HepG2 (cell line): Measurements from ENCODE around the gene FUCA2. TPM values are rescaled to one million over a fixed set of nuclear protein-coding genes. Genes with fewer than 3 reads are reported as not detected.

Experiments used
- ATRX ChIP-seq: sonication (generic); formaldehyde crosslinking; IDR thresholded peaks from 2 replicates; pipeline ENCODE4 v1.4.0; 2020; ENCODE audit warnings: missing genetic modification reagents, borderline replicate concordance
- CENPT ChIP-seq: sonication (generic); formaldehyde crosslinking; IDR thresholded peaks from 2 replicates; pipeline ENCODE4 v1.8.0; 2022; ENCODE audit warnings: low read depth, mild to moderate bottlenecking, moderate library complexity, missing genetic modification reagents
- EED ChIP-seq: sonication (generic); formaldehyde crosslinking; IDR thresholded peaks from 2 replicates; pipeline ENCODE4 v1.5.0; 2020; ENCODE audit warnings: mild to moderate bottlenecking, missing genetic modification reagents
- FOXC1 ChIP-seq: sonication (generic); formaldehyde crosslinking; IDR thresholded peaks from 2 replicates; pipeline ENCODE4 v1.8.0; 2022; ENCODE audit warnings: mild to moderate bottlenecking, missing genetic modification reagents, borderline replicate concordance
- IKZF5 ChIP-seq: IDR thresholded peaks from 2 replicates; pipeline ENCODE4 v1.6.1; 2018; ENCODE audit warnings: missing genetic modification reagents, mild to moderate bottlenecking, missing compliant biosample characterization
- IRX3 ChIP-seq: sonication (generic); formaldehyde crosslinking; IDR thresholded peaks from 2 replicates; pipeline ENCODE4 v1.8.1; 2023; ENCODE audit warnings: mild to moderate bottlenecking, low read depth, missing genetic modification reagents, borderline replicate concordance
- MAFK ChIP-seq, 2 experiments: IDR thresholded peaks in 1 of 2; conservative IDR thresholded peaks in 1 of 2; 2 replicates each; pipeline ENCODE4 v1.6.1; 2011; ENCODE audit warnings: improper control_type of control experiment in 2 of 2, low read length in 2 of 2
- NFKB2 ChIP-seq: sonication (generic); formaldehyde crosslinking; IDR thresholded peaks from 2 replicates; pipeline ENCODE4 v1.4.0; 2020; ENCODE audit warnings: missing genetic modification reagents, borderline replicate concordance
- NRL ChIP-seq: sonication (generic); formaldehyde crosslinking; IDR thresholded peaks from 2 replicates; pipeline ENCODE4 v1.5.0; 2020; ENCODE audit warnings: missing genetic modification reagents, mild to moderate bottlenecking, moderate library complexity, borderline replicate concordance
- RFXAP ChIP-seq: sonication (generic); formaldehyde crosslinking; IDR thresholded peaks from 2 replicates; pipeline ENCODE4 v1.4.0; 2020; ENCODE audit warnings: missing genetic modification reagents, borderline replicate concordance
- SAP130 ChIP-seq: IDR thresholded peaks from 2 replicates; pipeline ENCODE4 v1.6.1; 2016; ENCODE audit warnings: low read depth
- SNAPC2 ChIP-seq: sonication (generic); formaldehyde crosslinking; IDR thresholded peaks from 2 replicates; pipeline ENCODE4 v1.8.1; 2022; ENCODE audit warnings: mild to moderate bottlenecking, missing genetic modification reagents
- ZNF160 ChIP-seq: sonication (generic); formaldehyde crosslinking; IDR thresholded peaks from 2 replicates; pipeline ENCODE4 v1.8.0; 2022; ENCODE audit warnings: mild to moderate bottlenecking, inconsistent platforms, missing genetic modification reagents
- ZNF34 ChIP-seq: sonication (generic); formaldehyde crosslinking; IDR thresholded peaks from 2 replicates; pipeline ENCODE4 v1.4.0; 2020; ENCODE audit warnings: mild to moderate bottlenecking, missing genetic modification reagents, borderline replicate concordance
- ZNF501 ChIP-seq: sonication (generic); formaldehyde crosslinking; IDR thresholded peaks from 2 replicates; pipeline ENCODE4 v1.5.1; 2020; ENCODE audit warnings: mild to moderate bottlenecking, moderate library complexity, missing genetic modification reagents
- ZNF558 ChIP-seq: sonication (generic); formaldehyde crosslinking; IDR thresholded peaks from 2 replicates; pipeline ENCODE4 v1.9.0; 2022; ENCODE audit warnings: mild to moderate bottlenecking, missing genetic modification reagents, borderline replicate concordance
- ZNF629 ChIP-seq: sonication (generic); formaldehyde crosslinking; conservative IDR thresholded peaks from 2 replicates; pipeline ENCODE4 v1.5.0; 2020; ENCODE audit warnings: missing genetic modification reagents
- ZNF775 ChIP-seq: sonication (generic); formaldehyde crosslinking; IDR thresholded peaks from 2 replicates; pipeline ENCODE4 v1.4.0; 2020; ENCODE audit warnings: missing genetic modification reagents, mild to moderate bottlenecking, moderate library complexity, borderline replicate concordance
- ZNF780A ChIP-seq: sonication (generic); formaldehyde crosslinking; IDR thresholded peaks from 2 replicates; pipeline ENCODE4 v1.8.0; 2022; ENCODE audit warnings: mild to moderate bottlenecking, missing genetic modification reagents, moderate library complexity
- polyA plus RNA-seq, 8 experiments: library from polyadenylated mRNA; depleted of rRNA in 3 of 8; stranded (reverse) in 7 of 8; unstranded in 1 of 8; fragments of >200 nt; fragmentation: Illumina TruSeq in 4 of 8; extraction: Trizol in 4 of 8; gene quantifications; 2 replicates each; pipeline versions ENCODE4 v1.2.1 to v1.2.3, GENCODE V29; 2011 to 2016; ENCODE audit warnings: low read depth in 4 of 8, missing spikeins in 1 of 8, mixed read lengths in 1 of 8; ENCODE audit not compliant: insufficient read depth in 1 of 8
- total RNA-seq, 5 experiments: library from RNA; depleted of rRNA; stranded (reverse); fragments of >200 nt; fragmentation: Illumina TruSeq; extraction: Trizol; gene quantifications; 2 replicates each; pipeline ENCODE4 v1.2.3, GENCODE V29; 2016; ENCODE audit warnings: low read depth in 1 of 5
- TF ChIP-seq, protein P1 (sequence below): sonication (generic); formaldehyde crosslinking; IDR thresholded peaks from 2 replicates; pipeline ENCODE4 v1.4.0; 2020; ENCODE audit warnings: missing genetic modification reagents, borderline replicate concordance
- TF ChIP-seq, protein P2 (sequence below): sonication (generic); formaldehyde crosslinking; IDR thresholded peaks from 2 replicates; pipeline ENCODE4 v1.4.0; 2020; ENCODE audit warnings: mild to moderate bottlenecking, missing genetic modification reagents
- TF ChIP-seq, protein P3 (sequence below): sonication (generic); formaldehyde crosslinking; IDR thresholded peaks from 2 replicates; pipeline ENCODE4 v1.4.0; 2020; ENCODE audit warnings: missing genetic modification reagents

The FUCA2 gene
- total and polyA plus RNA-seq, 2 of the 13 experiments (the other 11 are each of a cell fraction or from before 2014, with no cell fraction given) = 87.4 to 144 TPM

GRCh38 chr6:143536461-143536865, 24.9 kb upstream of the FUCA2 start (continued):
- no peak for TF ChIP-seq ZNF34 (CRISPR knock-in tag)
- TF ChIP-seq, protein P1, sequence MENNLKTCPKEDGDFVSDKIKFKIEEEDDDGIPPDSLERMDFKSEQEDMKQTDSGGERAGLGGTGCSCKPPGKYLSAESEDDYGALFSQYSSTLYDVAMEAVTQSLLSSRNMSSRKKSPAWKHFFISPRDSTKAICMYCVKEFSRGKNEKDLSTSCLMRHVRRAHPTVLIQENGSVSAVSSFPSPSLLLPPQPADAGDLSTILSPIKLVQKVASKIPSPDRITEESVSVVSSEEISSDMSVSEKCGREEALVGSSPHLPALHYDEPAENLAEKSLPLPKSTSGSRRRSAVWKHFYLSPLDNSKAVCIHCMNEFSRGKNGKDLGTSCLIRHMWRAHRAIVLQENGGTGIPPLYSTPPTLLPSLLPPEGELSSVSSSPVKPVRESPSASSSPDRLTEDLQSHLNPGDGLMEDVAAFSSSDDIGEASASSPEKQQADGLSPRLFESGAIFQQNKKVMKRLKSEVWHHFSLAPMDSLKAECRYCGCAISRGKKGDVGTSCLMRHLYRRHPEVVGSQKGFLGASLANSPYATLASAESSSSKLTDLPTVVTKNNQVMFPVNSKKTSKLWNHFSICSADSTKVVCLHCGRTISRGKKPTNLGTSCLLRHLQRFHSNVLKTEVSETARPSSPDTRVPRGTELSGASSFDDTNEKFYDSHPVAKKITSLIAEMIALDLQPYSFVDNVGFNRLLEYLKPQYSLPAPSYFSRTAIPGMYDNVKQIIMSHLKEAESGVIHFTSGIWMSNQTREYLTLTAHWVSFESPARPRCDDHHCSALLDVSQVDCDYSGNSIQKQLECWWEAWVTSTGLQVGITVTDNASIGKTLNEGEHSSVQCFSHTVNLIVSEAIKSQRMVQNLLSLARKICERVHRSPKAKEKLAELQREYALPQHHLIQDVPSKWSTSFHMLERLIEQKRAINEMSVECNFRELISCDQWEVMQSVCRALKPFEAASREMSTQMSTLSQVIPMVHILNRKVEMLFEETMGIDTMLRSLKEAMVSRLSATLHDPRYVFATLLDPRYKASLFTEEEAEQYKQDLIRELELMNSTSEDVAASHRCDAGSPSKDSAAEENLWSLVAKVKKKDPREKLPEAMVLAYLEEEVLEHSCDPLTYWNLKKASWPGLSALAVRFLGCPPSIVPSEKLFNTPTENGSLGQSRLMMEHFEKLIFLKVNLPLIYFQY (CRISPR knock-in tag) = no peak
- no peak for TF ChIP-seq ZNF775 (CRISPR knock-in tag)
- TF ChIP-seq SAP130 (CRISPR knock-in tag) = peak; percentile 25; the same call in 1 of the 2 replicates
- no peak for TF ChIP-seq ZNF780A (CRISPR knock-in tag)
- TF ChIP-seq ZNF558 (CRISPR knock-in tag) = peak; percentile 48; the same call in 1 of the 2 replicates
- no peak for TF ChIP-seq RFXAP (CRISPR knock-in tag)
- no peak for TF ChIP-seq ZNF160
- no peak for TF ChIP-seq NRL (CRISPR knock-in tag)
- no peak for TF ChIP-seq IKZF5 (CRISPR knock-in tag)
- TF ChIP-seq, protein P2, sequence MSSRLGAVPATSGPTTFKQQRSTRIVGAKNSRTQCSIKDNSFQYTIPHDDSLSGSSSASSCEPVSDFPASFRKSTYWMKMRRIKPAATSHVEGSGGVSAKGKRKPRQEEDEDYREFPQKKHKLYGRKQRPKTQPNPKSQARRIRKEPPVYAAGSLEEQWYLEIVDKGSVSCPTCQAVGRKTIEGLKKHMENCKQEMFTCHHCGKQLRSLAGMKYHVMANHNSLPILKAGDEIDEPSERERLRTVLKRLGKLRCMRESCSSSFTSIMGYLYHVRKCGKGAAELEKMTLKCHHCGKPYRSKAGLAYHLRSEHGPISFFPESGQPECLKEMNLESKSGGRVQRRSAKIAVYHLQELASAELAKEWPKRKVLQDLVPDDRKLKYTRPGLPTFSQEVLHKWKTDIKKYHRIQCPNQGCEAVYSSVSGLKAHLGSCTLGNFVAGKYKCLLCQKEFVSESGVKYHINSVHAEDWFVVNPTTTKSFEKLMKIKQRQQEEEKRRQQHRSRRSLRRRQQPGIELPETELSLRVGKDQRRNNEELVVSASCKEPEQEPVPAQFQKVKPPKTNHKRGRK (CRISPR knock-in tag) = no peak
- TF ChIP-seq NFKB2 (CRISPR knock-in tag) = no peak
- no peak for TF ChIP-seq ATRX (CRISPR knock-in tag)
- TF ChIP-seq MAFK (conservative IDR thresholded peaks at IDR 0.05 in 1 of 2, IDR thresholded peaks at IDR 0.05 in 1 of 2; ENCODE audit: low read length in 2 of 2) = no peak
- TF ChIP-seq, protein P3, sequence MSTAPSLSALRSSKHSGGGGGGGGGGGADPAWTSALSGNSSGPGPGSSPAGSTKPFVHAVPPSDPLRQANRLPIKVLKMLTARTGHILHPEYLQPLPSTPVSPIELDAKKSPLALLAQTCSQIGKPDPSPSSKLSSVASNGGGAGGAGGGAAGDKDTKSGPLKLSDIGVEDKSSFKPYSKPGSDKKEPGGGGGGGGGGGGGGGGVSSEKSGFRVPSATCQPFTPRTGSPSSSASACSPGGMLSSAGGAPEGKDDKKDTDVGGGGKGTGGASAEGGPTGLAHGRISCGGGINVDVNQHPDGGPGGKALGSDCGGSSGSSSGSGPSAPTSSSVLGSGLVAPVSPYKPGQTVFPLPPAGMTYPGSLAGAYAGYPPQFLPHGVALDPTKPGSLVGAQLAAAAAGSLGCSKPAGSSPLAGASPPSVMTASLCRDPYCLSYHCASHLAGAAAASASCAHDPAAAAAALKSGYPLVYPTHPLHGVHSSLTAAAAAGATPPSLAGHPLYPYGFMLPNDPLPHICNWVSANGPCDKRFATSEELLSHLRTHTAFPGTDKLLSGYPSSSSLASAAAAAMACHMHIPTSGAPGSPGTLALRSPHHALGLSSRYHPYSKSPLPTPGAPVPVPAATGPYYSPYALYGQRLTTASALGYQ (CRISPR knock-in tag) = no peak
- TF ChIP-seq ZNF629 (CRISPR knock-in tag) = peak; percentile 19; the same call in 1 of the 2 replicates
- no peak for TF ChIP-seq IRX3 (CRISPR knock-in tag)
- TF ChIP-seq ZNF501 (CRISPR knock-in tag) = 0 out of 2 replicates have a peak, but pooled peaks have one; percentile 46
- TF ChIP-seq EED (CRISPR knock-in tag) = no peak
- no peak for TF ChIP-seq FOXC1
- TF ChIP-seq SNAPC2 = no peak
- no peak for TF ChIP-seq CENPT (CRISPR knock-in tag)
